Measurements from ENCODE around the gene STX12. TPM values are rescaled to one million over a fixed set of nuclear protein-coding genes. Genes with fewer than 3 reads are reported as not detected.
"Not testable (repeated sequence)": the region's sequence is repeated elsewhere in the genome, so short reads cannot be mapped to it uniquely, and the experiment has no call there.

Gene STX12
- total RNA-seq, 8 experiments from 2014 or later: 32.6 to 98.0 (median 81.7) TPM

DNA sequence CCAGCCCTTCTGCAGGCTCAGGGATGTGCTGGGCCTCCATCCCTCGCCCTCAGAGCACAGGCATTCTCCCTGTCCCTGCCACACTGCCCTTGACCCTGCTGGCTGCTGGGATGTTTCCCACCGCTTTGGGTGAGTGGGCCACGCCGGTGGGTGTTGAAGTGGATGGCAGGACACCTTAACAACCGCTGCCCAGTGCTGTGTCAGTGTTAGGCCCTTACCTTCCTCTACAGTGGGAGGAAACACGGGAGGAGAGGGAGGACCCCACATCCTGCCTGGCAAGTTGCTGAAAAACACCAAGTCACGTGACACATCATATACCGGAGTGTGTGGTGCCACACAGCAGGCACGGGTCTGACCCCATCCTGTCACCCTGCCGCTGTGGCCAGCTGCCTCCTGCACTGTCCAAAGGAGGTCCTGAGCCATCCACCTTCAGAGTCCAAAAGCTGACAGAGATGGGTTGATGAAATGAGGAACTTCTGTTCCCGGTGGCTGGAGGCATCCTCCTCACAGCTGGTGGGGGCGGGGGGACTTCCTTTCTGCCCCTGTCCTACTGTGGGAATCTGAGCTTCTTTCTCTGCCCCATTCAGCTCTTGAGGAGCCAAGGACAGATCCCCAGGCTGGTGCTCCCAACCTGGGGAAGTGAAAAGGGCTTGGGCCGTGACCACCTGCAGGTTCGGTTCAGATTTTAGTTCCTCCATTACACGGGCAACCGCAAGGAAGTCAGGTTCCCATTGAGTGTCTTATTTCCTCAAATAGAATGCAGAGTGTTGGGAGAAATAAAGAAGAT lies 96.1 kb downstream of the STX12 start:
- 8 to 83% (median 67%) methylated on average over 2 to 7 of the region's 16 CpGs; no CpG with 5 or more reads in 3 of the 10 experiments for WGBS, 10 experiments
- Histone ChIP-seq H3K27ac (no peak overlapping the region), H3K4me3 (no peak overlapping the region), H3K4me1 (replicated peaks in 1 of 2) (no peaks in the 10 kb centered on the region)
- in situ Hi-C loops (cut with MboI; ENCODE audit: low pct_unique_long_range_greater_than_20kb in 2 of 9, low sequenced_read_pairs in 9 of 9, unreplicated experiment in 9 of 9): loop anchor here in 2 of 9 experiments (10.0 to 25.0 kb wide), 2 partner anchors 93 to 106 kb away; partner anchors contain the start of gene XKR8 (in 1 of the 2)
- ATAC-seq (replicated peaks in 6 of 8): no peak

DNA sequence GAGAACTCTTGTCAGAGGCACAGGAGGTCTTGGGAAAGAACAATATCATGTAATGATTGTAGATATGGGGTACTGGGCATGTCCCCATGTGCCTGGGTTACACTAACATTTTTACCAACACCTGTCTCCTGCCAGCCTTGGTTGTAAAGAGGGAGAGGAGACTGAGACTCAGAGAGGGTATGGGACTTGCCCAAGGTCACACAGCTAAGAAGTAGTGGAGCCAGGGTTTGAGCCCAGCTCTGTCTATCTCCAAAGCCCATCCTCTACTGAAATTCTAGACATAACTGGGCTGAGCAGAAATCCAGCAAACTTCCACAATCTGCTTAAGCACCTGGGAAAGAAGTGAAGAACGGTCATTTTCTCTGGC lies 96.7 kb downstream of the STX12 start:
- no peak for ATAC-seq (replicated peaks in 6 of 8)
- Histone ChIP-seq H3K4me1 (replicated peaks in 1 of 2) (no peaks in the 10 kb centered on the region), H3K4me3 (no peak overlapping the region), H3K27ac (no peak overlapping the region)
- WGBS, 10 experiments: 80 to 100% (median 100%) methylated on average over 1 of the region's 1 CpG; no CpG with 5 or more reads in 5 of the 10 experiments
- in situ Hi-C loops (cut with MboI; ENCODE audit: low pct_unique_long_range_greater_than_20kb in 2 of 9, low sequenced_read_pairs in 9 of 9, unreplicated experiment in 9 of 9): loop anchor here in 2 of 9 experiments (10.0 to 25.0 kb wide), 2 partner anchors 93 to 105 kb away; partner anchors contain the start of gene XKR8 (in 1 of the 2)

DNA sequence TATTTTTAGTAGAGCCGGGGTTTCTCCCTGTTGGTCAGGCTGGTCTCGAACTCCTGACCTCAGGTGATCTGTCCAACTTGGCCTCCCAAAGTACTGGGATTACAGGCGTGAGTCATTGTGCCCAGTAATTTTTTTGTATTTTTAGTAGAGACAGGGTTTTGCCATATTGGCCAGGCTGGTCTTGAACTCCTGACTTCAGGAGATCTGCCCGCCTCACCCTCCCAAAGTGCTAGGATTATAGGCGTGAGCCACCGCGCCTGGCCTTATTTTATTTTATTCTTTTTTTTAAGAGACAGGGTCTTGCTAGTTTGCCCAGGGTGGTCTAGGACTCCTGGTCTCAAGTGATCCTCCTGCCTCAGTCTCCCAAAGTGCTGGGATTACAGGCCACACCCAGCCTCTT lies 98.1 kb downstream of the STX12 start:
- not testable (repeated sequence) for H3K4me1 ChIP-seq (replicated peaks in 1 of 2); H3K4me3 ChIP-seq; ATAC-seq (replicated peaks in 6 of 8); H3K27ac ChIP-seq
- in situ Hi-C loops (cut with MboI; ENCODE audit: low pct_unique_long_range_greater_than_20kb in 2 of 9, low sequenced_read_pairs in 9 of 9, unreplicated experiment in 9 of 9): loop anchor here in 1 of 9 experiments (25.0 kb wide), 1 partner anchor 91 kb away; the partner anchor contains the start of gene XKR8
- WGBS, 10 experiments: 62 to 100% (median 96%) methylated on average over 2 to 7 of the region's 7 CpGs; no CpG with 5 or more reads in 3 of the 10 experiments

DNA sequence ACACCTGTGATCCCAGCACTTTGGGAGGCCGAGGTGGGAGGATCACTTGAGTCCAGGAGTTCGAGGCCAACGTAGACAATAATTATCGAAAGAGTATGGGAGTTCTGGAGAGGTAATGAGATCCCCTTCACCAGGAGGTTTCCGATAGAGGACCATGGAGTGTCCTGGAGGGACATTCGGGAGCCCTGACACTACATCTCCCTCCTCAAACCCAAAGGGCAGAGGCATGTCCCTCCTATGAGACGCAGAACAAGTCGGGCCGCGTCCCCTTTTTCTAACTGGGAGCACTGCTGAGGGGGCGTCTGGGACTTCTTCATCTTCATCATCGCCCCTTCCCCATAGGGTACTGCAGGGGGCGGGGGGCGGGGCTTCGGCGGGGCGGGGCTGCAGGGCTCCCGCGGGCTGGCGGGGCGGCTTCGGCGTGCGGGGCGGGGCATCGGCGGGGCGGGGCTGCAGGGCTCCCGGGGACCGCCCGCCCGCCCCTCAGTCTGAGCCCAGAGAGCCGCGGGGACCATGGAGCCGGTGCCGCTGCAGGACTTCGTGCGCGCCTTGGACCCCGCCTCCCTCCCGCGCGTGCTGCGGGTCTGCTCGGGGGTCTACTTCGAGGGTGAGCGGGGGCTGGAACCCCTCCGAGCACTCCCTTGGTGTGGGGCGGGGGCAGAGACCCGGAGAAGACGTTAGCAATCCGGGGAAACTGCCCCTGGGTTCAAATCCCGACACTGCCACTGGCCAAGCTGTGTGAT lies 99.2 kb downstream of the STX12 start, which contains the start of gene THEMIS2:
Gene THEMIS2, plus strand, starts transcription at position 486 of the 743 bp plus-strand sequence. Its CDS starts 28 bp downstream, at position 514.
- in situ Hi-C loops (cut with MboI; ENCODE audit: low pct_unique_long_range_greater_than_20kb in 2 of 9, low sequenced_read_pairs in 9 of 9, unreplicated experiment in 9 of 9): loop anchor here in 1 of 9 experiments (25.0 kb wide), 1 partner anchor 90 kb away; the partner anchor contains the start of gene XKR8
- H3K4me1 ChIP-seq (replicated peaks in 1 of 2): no peaks in the 10 kb centered on the region
- peak within 1 kb of the TSS; percentile 31 to 49 (median 43) for H3K4me3 ChIP-seq
- no peak within 1 kb of the TSS for H3K27ac ChIP-seq
- WGBS, 10 experiments: 28 to 72% (median 56%) methylated on average over 3 to 12 of the region's 53 CpGs; no CpG with 5 or more reads in 5 of the 10 experiments
- peak; percentile 70 to 92 (median 92) for ATAC-seq (replicated peaks in 6 of 8)

DNA sequence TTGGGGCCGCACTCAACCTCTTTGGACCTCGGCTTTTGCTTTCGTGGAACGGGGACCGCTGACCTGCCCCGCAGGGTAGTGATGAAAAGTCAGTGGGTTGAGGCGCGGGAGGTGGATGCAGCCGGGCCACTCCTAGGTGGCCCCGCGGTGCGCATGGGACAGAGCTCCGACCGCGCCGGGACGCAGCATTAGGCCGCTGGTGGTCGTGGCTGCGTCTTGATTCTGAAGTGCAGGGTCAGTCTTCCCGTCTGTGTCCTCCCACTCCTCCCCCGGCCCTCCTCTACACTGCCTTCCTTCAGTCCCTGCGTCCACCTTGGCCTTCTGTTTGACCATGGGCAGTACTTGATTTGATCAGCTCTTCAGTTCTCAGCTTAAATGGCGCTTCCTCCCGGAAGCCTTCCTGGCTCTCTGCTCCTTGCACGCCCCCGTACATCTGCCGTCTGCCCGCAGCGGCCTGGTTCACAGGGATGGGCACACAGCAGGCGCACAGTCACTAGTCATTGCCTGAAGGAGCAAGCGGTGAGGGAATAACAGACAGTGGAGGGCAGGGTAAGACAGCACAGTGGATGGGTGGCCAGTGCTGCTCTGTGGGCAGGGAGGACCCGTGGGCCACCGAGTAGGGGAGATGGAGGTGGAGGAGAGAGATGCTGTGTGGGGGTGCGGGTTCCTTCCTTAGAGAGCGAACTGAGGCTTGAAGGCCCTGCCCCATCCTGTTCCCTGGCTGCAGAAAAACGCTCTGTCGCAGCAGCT lies 100.0 kb downstream of the STX12 start:
- Histone ChIP-seq H3K4me1 (replicated peaks in 1 of 2) (no peaks in the 10 kb centered on the region), H3K4me3 (peak overlapping the region; percentile 31 to 49 (median 43)), H3K27ac (no peak overlapping the region)
- ATAC-seq (replicated peaks in 6 of 8): peak; percentile 48 to 73 (median 58)
- 2 to 77% (median 27%) methylated on average over 3 to 18 of the region's 38 CpGs; no CpG with 5 or more reads in 3 of the 10 experiments for WGBS, 10 experiments
- in situ Hi-C loops (cut with MboI; ENCODE audit: low pct_unique_long_range_greater_than_20kb in 2 of 9, low sequenced_read_pairs in 9 of 9, unreplicated experiment in 9 of 9): loop anchor here in 1 of 9 experiments (25.0 kb wide), 1 partner anchor 89 kb away; the partner anchor contains the start of gene XKR8

DNA sequence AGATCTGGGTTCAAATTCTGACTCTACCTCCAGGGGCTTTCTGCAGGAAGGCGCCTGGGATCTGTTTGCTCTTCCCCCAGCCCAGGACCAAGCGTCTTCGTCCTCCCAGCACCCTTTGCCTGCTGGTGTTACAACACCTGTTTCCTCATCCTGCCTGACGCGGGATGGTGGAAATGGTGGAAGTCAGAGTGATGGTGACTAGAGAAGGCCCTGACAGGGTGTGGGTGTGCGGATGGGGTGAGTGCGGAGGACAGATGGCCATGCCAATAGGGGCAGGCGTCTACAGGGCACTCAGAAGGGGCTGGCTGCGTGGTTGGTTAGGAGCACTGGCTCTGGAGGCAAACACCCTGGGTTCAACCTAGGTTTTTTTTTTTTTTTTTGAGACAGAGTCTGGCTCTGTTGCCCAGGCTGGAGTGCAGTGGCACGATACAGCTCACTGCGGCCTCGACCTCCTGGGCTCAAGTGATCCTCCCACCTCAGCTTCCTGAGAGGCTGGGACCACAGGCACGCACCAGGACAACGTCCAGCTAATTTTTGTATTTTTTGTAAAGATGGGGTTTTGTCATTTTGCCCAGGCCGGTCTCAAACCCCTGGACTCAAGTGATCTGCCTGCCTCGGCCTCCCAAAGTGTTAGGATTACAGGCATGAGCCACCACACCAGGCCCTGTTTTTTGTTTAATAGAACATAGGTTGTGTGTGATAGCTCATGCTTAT lies 100.8 kb downstream of the STX12 start:
- no peak overlapping the region for H3K27ac ChIP-seq
- H3K4me3 ChIP-seq: no peak overlapping the region

More for the DNA sequence above, 100.8 kb downstream of the STX12 start:
- H3K4me1 ChIP-seq (replicated peaks in 1 of 2): peaks cover 0 to 1% of the 10 kb centered on the region in 2 donors
- 61 to 100% (median 88%) methylated on average over 1 to 10 of the region's 16 CpGs; no CpG with 5 or more reads in 2 of the 10 experiments for WGBS, 10 experiments
- no peak for ATAC-seq (replicated peaks in 6 of 8)
- in situ Hi-C loops (cut with MboI; ENCODE audit: low pct_unique_long_range_greater_than_20kb in 2 of 9, low sequenced_read_pairs in 9 of 9, unreplicated experiment in 9 of 9): loop anchor here in 1 of 9 experiments (25.0 kb wide), 1 partner anchor 88 kb away; the partner anchor contains the start of gene XKR8

Other genes with a start within 250 kb of the STX12 start
- gene AHDC1, start 169.1 kb upstream of the STX12 start, total RNA-seq: 10 to 100 TPM in 7 of 8 experiments, 1 to 10 TPM in 1; 8.6 to 30.2 (median 14.4) TPM
- gene FGR, start 138.0 kb upstream of the STX12 start, total RNA-seq: under 1 TPM in 5 of 8 experiments, not detected in 3; 0.08 to 0.71 (median 0.18) TPM
- 1,000 to 10,000 TPM in 1 of 8 experiments, 100 to 1,000 TPM in 1, 10 to 100 TPM in 4, 1 to 10 TPM in 2; 7.4 to 3,288 (median 15.3) TPM for gene IFI6, start 101.0 kb upstream of the STX12 start, total RNA-seq
- 10 to 100 TPM in 5 of 8 experiments, 1 to 10 TPM in 3; 4.4 to 13.0 (median 11.2) TPM for gene FAM76A, start 47.3 kb upstream of the STX12 start, total RNA-seq
- 10 to 100 TPM; 35.5 to 86.4 (median 54.6) TPM for gene PPP1R8, start 57.6 kb downstream of the STX12 start, total RNA-seq
- 1 to 10 TPM in 6 of 8 experiments, under 1 TPM in 2; 0.66 to 3.2 (median 1.6) TPM for gene THEMIS2, start 99.3 kb downstream of the STX12 start, total RNA-seq
- 100 to 1,000 TPM in 1 of 8 experiments, 10 to 100 TPM in 7; 23.6 to 134 (median 40.6) TPM for gene RPA2, start 141.4 kb downstream of the STX12 start, total RNA-seq
- under 1 TPM in 4 of 8 experiments, not detected in 4; 0.17 to 0.52 (median 0.25) TPM for gene SMPDL3B, start 161.8 kb downstream of the STX12 start, total RNA-seq
- gene XKR8, start 186.8 kb downstream of the STX12 start, total RNA-seq: 1 to 10 TPM in 4 of 8 experiments, under 1 TPM in 4; 0.27 to 4.7 (median 1.6) TPM

Data from motor neuron (in vitro differentiated cells).